Embryonic facial prominence (tissue), 1 donor: ENCODE results near the gene IFT88.

Experiments used
- DNase-seq: peaks from one replicate; pipeline ENCODE4 v3.0.0-alpha.2; 2016; ENCODE audit errors: extremely low spot score

IFT88 gene

GRCh38 chr13:20566898-20567874 lies at the start of gene IFT88:
Gene IFT88, plus strand, starts transcription at chr13:20567157. Its CDS starts 7,229 bp downstream, at chr13:20574386.
- DNase-seq, result peak; percentile 87

- no peak for DNase-seq
Measured at GRCh38 chr13:20518660-20519100, 48.3 kb upstream of the IFT88 start.

GRCh38 chr13:20519875-20520274 lies 47.1 kb upstream of the IFT88 start:
- DNase-seq, result peak; percentile 24

GRCh38 chr13:20521364-20522115 lies 45.4 kb upstream of the IFT88 start:
- no peak for DNase-seq

GRCh38 chr13:20525144-20525600 lies 41.8 kb upstream of the IFT88 start:
- DNase-seq, result no peak

GRCh38 chr13:20525601-20526544 lies 41.1 kb upstream of the IFT88 start, which contains the start of gene CRYL1:
Gene CRYL1, minus strand, starts transcription at chr13:20525857. Its CDS starts 63 bp downstream, at chr13:20525794.
- no peak for DNase-seq

GRCh38 chr13:20526664-20527063 lies 40.3 kb upstream of the IFT88 start:
- no peak for DNase-seq

GRCh38 chr13:20528452-20528851 lies 38.5 kb upstream of the IFT88 start:
- DNase-seq, result no peak

GRCh38 chr13:20534038-20534608 lies 32.8 kb upstream of the IFT88 start:
- DNase-seq, result no peak

- DNase-seq, result no peak
Measured at GRCh38 chr13:20536992-20537391, 30.0 kb upstream of the IFT88 start.

GRCh38 chr13:20544201-20544923 lies 22.6 kb upstream of the IFT88 start:
- no peak for DNase-seq

- DNase-seq, result no peak
Measured at GRCh38 chr13:20546556-20546955, 20.4 kb upstream of the IFT88 start.

GRCh38 chr13:20547479-20547908 lies 19.5 kb upstream of the IFT88 start:
- DNase-seq, result no peak

GRCh38 chr13:20550799-20551198 lies 16.2 kb upstream of the IFT88 start:
- no peak for DNase-seq

- peak; percentile 46 for DNase-seq
Measured at GRCh38 chr13:20553311-20553710, 13.6 kb upstream of the IFT88 start.

- DNase-seq, result no peak
Measured at GRCh38 chr13:20558982-20559381, 8.0 kb upstream of the IFT88 start.

GRCh38 chr13:20559659-20560356 lies 7.1 kb upstream of the IFT88 start:
- no peak for DNase-seq

GRCh38 chr13:20561741-20562140 lies 5.2 kb upstream of the IFT88 start:
- DNase-seq, result no peak

GRCh38 chr13:20565115-20565736 lies 1.7 kb upstream of the IFT88 start:
- no peak for DNase-seq
